Measurements from ENCODE around the gene CDC42SE2.
A peak's percentile ranks its signal among the peaks of the same experiment; 100 is the strongest.

The CDC42SE2 gene

GRCh38 chr5:131223751-131224386 lies 40.0 kb upstream of the CDC42SE2 start:
- H3K27ac ChIP-seq (replicated peaks; ENCODE audit: low read length) = no peak overlapping the region
- H3K9ac ChIP-seq (ENCODE audit: low read depth, low read length, poor library complexity) = no peak overlapping the region
- DNase-seq (ENCODE audit: low spot score) = no peak
- H3K36me3 ChIP-seq (replicated peaks in 1 of 2; ENCODE audit: control insufficient read depth in 2 of 2, insufficient read depth in 2 of 2, low read length in 2 of 2) = no peaks in the 10 kb centered on the region
- H3K79me1 ChIP-seq (ENCODE audit: low read depth, low read length) = no peaks in the 10 kb centered on the region
- no peak overlapping the region for H2BK12ac ChIP-seq (ENCODE audit: low read length)
- no peak overlapping the region for H2BK15ac ChIP-seq (ENCODE audit: low read length)
- no CpG with 5 or more reads among the region's 2 CpGs for WGBS, 2 donors (ENCODE audit: extremely low coverage in 2 of 2, insufficient read length in 2 of 2, insufficient replicate concordance in 1 of 2)
- H3K27me3 ChIP-seq (ENCODE audit: control insufficient read depth in 3 of 3, insufficient read depth in 3 of 3, low read depth in 1 of 3, low read length in 3 of 3) = no peaks in the 10 kb centered on the region
- no peak overlapping the region for H2AK5ac ChIP-seq (ENCODE audit: low read depth, low read length)
- H2BK5ac ChIP-seq (ENCODE audit: low read length) = no peak overlapping the region
- no peaks in the 10 kb centered on the region for H3K4me1 ChIP-seq (ENCODE audit: control insufficient read depth in 2 of 2, insufficient read depth in 1 of 2, low read depth in 1 of 2, low read length in 2 of 2)
- H3K9me3 ChIP-seq (replicated peaks in 1 of 2; ENCODE audit: control insufficient read depth in 2 of 2, insufficient read depth in 1 of 2, low read depth in 1 of 2, low read length in 2 of 2) = no peaks in the 10 kb centered on the region
- no peak overlapping the region for H3K4me2 ChIP-seq (ENCODE audit: insufficient read depth, low read length, poor library complexity, severe bottlenecking)
- no peak overlapping the region for H3K23ac ChIP-seq (ENCODE audit: low read depth, low read length, poor library complexity)
- no peak overlapping the region for H2BK120ac ChIP-seq (ENCODE audit: low read depth, low read length)
- H3K14ac ChIP-seq (ENCODE audit: low read length) = no peak overlapping the region
- no peak overlapping the region for H2AFZ ChIP-seq (ENCODE audit: low read length)
- H3K4me3 ChIP-seq (ENCODE audit: low read length in 2 of 2) = no peak overlapping the region
- H4K91ac ChIP-seq (ENCODE audit: low read depth, low read length, poor library complexity) = no peak overlapping the region
- H3K18ac ChIP-seq (ENCODE audit: low read length) = no peak overlapping the region
- no peak overlapping the region for H4K8ac ChIP-seq (ENCODE audit: low read depth, low read length)
- H3K4ac ChIP-seq (ENCODE audit: low read length) = no peak overlapping the region

- H4K91ac ChIP-seq (ENCODE audit: low read depth, low read length, poor library complexity) = no peak overlapping the region
- H3K36me3 ChIP-seq (replicated peaks in 1 of 2; ENCODE audit: control insufficient read depth in 2 of 2, insufficient read depth in 2 of 2, low read length in 2 of 2) = no peaks in the 10 kb centered on the region
- no peak overlapping the region for H2AFZ ChIP-seq (ENCODE audit: low read length)
- H3K4me3 ChIP-seq (ENCODE audit: low read length in 2 of 2) = no peak overlapping the region
- H3K27ac ChIP-seq (replicated peaks; ENCODE audit: low read length) = no peak overlapping the region
- H2BK120ac ChIP-seq (ENCODE audit: low read depth, low read length) = no peak overlapping the region
- H3K9ac ChIP-seq (ENCODE audit: low read depth, low read length, poor library complexity) = no peak overlapping the region
- H3K4me1 ChIP-seq (ENCODE audit: control insufficient read depth in 2 of 2, insufficient read depth in 1 of 2, low read depth in 1 of 2, low read length in 2 of 2) = no peaks in the 10 kb centered on the region
- no peak overlapping the region for H4K8ac ChIP-seq (ENCODE audit: low read depth, low read length)
- no CpG with 5 or more reads among the region's 6 CpGs for WGBS, 2 donors (ENCODE audit: extremely low coverage in 2 of 2, insufficient read length in 2 of 2, insufficient replicate concordance in 1 of 2)
- H3K27me3 ChIP-seq (ENCODE audit: control insufficient read depth in 3 of 3, insufficient read depth in 3 of 3, low read depth in 1 of 3, low read length in 3 of 3) = no peaks in the 10 kb centered on the region
- H3K4ac ChIP-seq (ENCODE audit: low read length) = no peak overlapping the region
- H3K23ac ChIP-seq (ENCODE audit: low read depth, low read length, poor library complexity) = no peak overlapping the region
- H2BK12ac ChIP-seq (ENCODE audit: low read length) = no peak overlapping the region
- H3K79me1 ChIP-seq (ENCODE audit: low read depth, low read length) = no peaks in the 10 kb centered on the region
- no peaks in the 10 kb centered on the region for H3K9me3 ChIP-seq (replicated peaks in 1 of 2; ENCODE audit: control insufficient read depth in 2 of 2, insufficient read depth in 1 of 2, low read depth in 1 of 2, low read length in 2 of 2)
- no peak overlapping the region for H2BK15ac ChIP-seq (ENCODE audit: low read length)
- no peak overlapping the region for H2BK5ac ChIP-seq (ENCODE audit: low read length)
- peak overlapping the region; percentile 64 for H3K18ac ChIP-seq (ENCODE audit: low read length)
- H2AK5ac ChIP-seq (ENCODE audit: low read depth, low read length) = no peak overlapping the region
- H3K14ac ChIP-seq (ENCODE audit: low read length) = no peak overlapping the region
- no peak overlapping the region for H3K4me2 ChIP-seq (ENCODE audit: insufficient read depth, low read length, poor library complexity, severe bottlenecking)
- no peak for DNase-seq (ENCODE audit: low spot score)
These were observed 39.3 kb upstream of the CDC42SE2 start for GRCh38 chr5:131224387-131225201.

- Histone ChIP-seq H3K23ac (ENCODE audit: low read depth, low read length, poor library complexity) (no peak overlapping the region), H2AK5ac (ENCODE audit: low read depth, low read length) (no peak overlapping the region), H4K8ac (ENCODE audit: low read depth, low read length) (no peak overlapping the region), H3K4me2 (ENCODE audit: insufficient read depth, low read length, poor library complexity, severe bottlenecking) (no peak overlapping the region), H3K14ac (ENCODE audit: low read length) (no peak overlapping the region), H3K4me3 (ENCODE audit: low read length in 2 of 2) (no peak overlapping the region), H3K18ac (ENCODE audit: low read length) (no peak overlapping the region), H2BK5ac (ENCODE audit: low read length) (no peak overlapping the region), H3K36me3 (replicated peaks in 1 of 2; ENCODE audit: control insufficient read depth in 2 of 2, insufficient read depth in 2 of 2, low read length in 2 of 2) (no peaks in the 10 kb centered on the region), H3K27me3 (ENCODE audit: control insufficient read depth in 3 of 3, insufficient read depth in 3 of 3, low read depth in 1 of 3, low read length in 3 of 3) (no peaks in the 10 kb centered on the region), H2BK15ac (ENCODE audit: low read length) (no peak overlapping the region), H3K9me3 (replicated peaks in 1 of 2; ENCODE audit: control insufficient read depth in 2 of 2, insufficient read depth in 1 of 2, low read depth in 1 of 2, low read length in 2 of 2) (no peaks in the 10 kb centered on the region), H2BK12ac (ENCODE audit: low read length) (no peak overlapping the region), H3K79me1 (ENCODE audit: low read depth, low read length) (no peaks in the 10 kb centered on the region), H2AFZ (ENCODE audit: low read length) (no peak overlapping the region), H3K9ac (ENCODE audit: low read depth, low read length, poor library complexity) (no peak overlapping the region), H3K27ac (replicated peaks; ENCODE audit: low read length) (no peak overlapping the region), H4K91ac (ENCODE audit: low read depth, low read length, poor library complexity) (no peak overlapping the region), H3K4ac (ENCODE audit: low read length) (no peak overlapping the region), H3K4me1 (ENCODE audit: control insufficient read depth in 2 of 2, insufficient read depth in 1 of 2, low read depth in 1 of 2, low read length in 2 of 2) (no peaks in the 10 kb centered on the region), H2BK120ac (ENCODE audit: low read depth, low read length) (no peak overlapping the region)
- WGBS, 2 donors (ENCODE audit: extremely low coverage in 2 of 2, insufficient read length in 2 of 2, insufficient replicate concordance in 1 of 2) = no CpG with 5 or more reads among the region's 4 CpGs
- DNase-seq (ENCODE audit: low spot score) = no peak
These were observed 38.4 kb upstream of the CDC42SE2 start for GRCh38 chr5:131225282-131225974.

DNA sequence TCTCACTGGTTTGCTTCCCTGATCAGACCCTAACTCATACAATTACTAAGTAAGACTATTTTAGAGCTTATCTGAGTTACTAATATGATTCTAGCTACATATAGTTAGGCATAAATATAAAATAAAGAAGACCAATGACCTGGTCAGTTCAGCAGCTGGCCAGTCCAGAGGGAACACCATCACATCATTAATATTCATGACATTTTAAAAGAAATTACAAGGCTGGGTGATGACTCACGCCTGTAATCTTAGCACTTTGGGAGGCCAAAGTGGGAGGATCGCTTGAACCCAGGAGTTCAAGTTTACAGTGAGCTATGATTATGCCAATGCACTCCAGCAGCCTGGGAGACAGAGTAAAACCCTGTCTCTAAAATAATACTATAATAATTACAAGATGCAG lies 37.0 kb upstream of the CDC42SE2 start:
- Histone ChIP-seq H3K4ac (ENCODE audit: low read length) (no peak overlapping the region), H4K91ac (ENCODE audit: low read depth, low read length, poor library complexity) (no peak overlapping the region), H3K23ac (ENCODE audit: low read depth, low read length, poor library complexity) (no peak overlapping the region), H2BK12ac (ENCODE audit: low read length) (no peak overlapping the region), H2BK5ac (ENCODE audit: low read length) (no peak overlapping the region), H3K79me1 (ENCODE audit: low read depth, low read length) (no peaks in the 10 kb centered on the region), H3K4me1 (ENCODE audit: control insufficient read depth in 2 of 2, insufficient read depth in 1 of 2, low read depth in 1 of 2, low read length in 2 of 2) (no peaks in the 10 kb centered on the region), H3K27ac (replicated peaks; ENCODE audit: low read length) (no peak overlapping the region), H3K4me3 (ENCODE audit: low read length in 2 of 2) (no peak overlapping the region), H3K18ac (ENCODE audit: low read length) (no peak overlapping the region), H2BK15ac (ENCODE audit: low read length) (no peak overlapping the region), H3K14ac (ENCODE audit: low read length) (no peak overlapping the region), H3K36me3 (replicated peaks in 1 of 2; ENCODE audit: control insufficient read depth in 2 of 2, insufficient read depth in 2 of 2, low read length in 2 of 2) (no peaks in the 10 kb centered on the region), H3K4me2 (ENCODE audit: insufficient read depth, low read length, poor library complexity, severe bottlenecking) (no peak overlapping the region), H2AFZ (ENCODE audit: low read length) (no peak overlapping the region), H3K9me3 (replicated peaks in 1 of 2; ENCODE audit: control insufficient read depth in 2 of 2, insufficient read depth in 1 of 2, low read depth in 1 of 2, low read length in 2 of 2) (no peaks in the 10 kb centered on the region), H2BK120ac (ENCODE audit: low read depth, low read length) (no peak overlapping the region), H4K8ac (ENCODE audit: low read depth, low read length) (no peak overlapping the region), H3K27me3 (ENCODE audit: control insufficient read depth in 3 of 3, insufficient read depth in 3 of 3, low read depth in 1 of 3, low read length in 3 of 3) (no peaks in the 10 kb centered on the region), H3K9ac (ENCODE audit: low read depth, low read length, poor library complexity) (no peak overlapping the region), H2AK5ac (ENCODE audit: low read depth, low read length) (no peak overlapping the region)
- WGBS, 2 donors (ENCODE audit: extremely low coverage in 2 of 2, insufficient read length in 2 of 2, insufficient replicate concordance in 1 of 2) = no CpG with 5 or more reads among the region's 2 CpGs
- no peak for DNase-seq (ENCODE audit: low spot score)
